NCI-H2196 (cell line): Measurements from ENCODE around the gene PHGDH.
"Not testable (repeated sequence)": the region's sequence is repeated elsewhere in the genome, so short reads cannot be mapped to it uniquely, and the experiment has no call there.

Source experiments
- DNase-seq: peaks from one replicate; lab custom pipeline; 2025; ENCODE audit not compliant: unreplicated experiment; lab: John Stamatoyannopoulos, UW

PHGDH gene

GRCh38 chr1:119711804-119712341 is at the start of gene PHGDH:
Gene PHGDH (plus strand): TSS chr1:119711934. CDS start chr1:119712023, 89 bp downstream.
- DNase-seq = peak; percentile 74

- no peak for DNase-seq
Measured at GRCh38 chr1:119662034-119662437, 49.7 kb upstream of the PHGDH start.

DNA sequence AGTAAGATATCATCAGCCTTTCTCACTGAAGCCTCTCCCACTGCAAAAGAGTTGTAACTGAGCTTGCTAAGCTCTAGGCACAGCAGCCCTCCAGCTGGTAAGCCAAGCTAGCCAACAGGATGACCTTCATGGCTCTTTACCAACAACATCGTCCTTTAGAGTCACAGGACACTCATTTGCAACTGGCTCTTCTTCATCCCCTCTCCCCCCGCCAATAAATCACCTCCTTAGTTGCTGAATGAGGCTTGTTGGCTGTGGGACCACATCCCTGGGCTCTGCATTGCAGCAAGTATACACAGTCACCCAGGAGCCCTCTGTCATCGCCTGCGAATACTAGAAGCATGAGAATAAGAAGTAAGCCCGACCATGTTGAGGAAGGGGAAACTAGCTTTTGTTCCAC is 47.7 kb upstream of the PHGDH start:
- no peak for DNase-seq

- no peak for DNase-seq
Measured at GRCh38 chr1:119667173-119667572, 44.6 kb upstream of the PHGDH start.

- no peak for DNase-seq
Measured at GRCh38 chr1:119670898-119671297, 40.8 kb upstream of the PHGDH start.

DNA sequence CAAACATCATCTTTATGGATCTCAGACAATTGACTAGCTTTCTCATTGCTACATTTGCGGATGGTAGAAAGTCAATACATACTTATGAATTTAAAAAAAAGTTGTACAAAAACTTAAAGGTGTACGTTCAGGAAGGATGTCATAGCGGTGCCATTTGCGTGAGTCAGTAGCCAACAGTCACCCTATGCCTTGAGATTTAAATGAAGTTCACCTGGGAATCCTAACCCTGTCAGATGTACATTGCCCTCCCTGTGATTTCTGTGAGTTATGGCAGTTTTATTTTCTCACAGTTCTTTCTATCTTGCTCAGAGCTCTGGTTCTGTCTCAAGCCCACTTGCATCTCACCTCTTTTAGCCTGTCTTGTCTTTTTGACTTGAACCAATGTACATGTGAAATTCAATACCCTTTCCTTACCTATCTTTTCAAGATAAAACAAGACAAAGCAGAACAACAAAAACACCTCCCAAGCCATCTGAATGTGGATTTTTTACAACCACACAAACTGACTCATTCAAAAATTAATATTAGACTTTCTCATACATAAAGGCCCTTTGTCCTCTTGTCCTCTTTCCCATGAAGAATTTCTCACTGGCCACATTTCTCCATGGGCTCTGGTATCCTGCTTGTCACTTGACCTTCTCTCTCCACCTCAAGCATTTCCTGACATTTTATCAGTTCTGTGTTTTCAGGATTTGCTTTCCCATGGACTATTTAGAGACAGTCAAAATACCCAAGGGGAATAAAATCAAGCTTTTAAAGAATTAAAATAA is 38.4 kb upstream of the PHGDH start:
- no peak for DNase-seq

GRCh38 chr1:119674111-119674526 is 37.6 kb upstream of the PHGDH start:
- DNase-seq = no peak

GRCh38 chr1:119674835-119675289 is 36.9 kb upstream of the PHGDH start:
- DNase-seq = peak; percentile 86

DNA sequence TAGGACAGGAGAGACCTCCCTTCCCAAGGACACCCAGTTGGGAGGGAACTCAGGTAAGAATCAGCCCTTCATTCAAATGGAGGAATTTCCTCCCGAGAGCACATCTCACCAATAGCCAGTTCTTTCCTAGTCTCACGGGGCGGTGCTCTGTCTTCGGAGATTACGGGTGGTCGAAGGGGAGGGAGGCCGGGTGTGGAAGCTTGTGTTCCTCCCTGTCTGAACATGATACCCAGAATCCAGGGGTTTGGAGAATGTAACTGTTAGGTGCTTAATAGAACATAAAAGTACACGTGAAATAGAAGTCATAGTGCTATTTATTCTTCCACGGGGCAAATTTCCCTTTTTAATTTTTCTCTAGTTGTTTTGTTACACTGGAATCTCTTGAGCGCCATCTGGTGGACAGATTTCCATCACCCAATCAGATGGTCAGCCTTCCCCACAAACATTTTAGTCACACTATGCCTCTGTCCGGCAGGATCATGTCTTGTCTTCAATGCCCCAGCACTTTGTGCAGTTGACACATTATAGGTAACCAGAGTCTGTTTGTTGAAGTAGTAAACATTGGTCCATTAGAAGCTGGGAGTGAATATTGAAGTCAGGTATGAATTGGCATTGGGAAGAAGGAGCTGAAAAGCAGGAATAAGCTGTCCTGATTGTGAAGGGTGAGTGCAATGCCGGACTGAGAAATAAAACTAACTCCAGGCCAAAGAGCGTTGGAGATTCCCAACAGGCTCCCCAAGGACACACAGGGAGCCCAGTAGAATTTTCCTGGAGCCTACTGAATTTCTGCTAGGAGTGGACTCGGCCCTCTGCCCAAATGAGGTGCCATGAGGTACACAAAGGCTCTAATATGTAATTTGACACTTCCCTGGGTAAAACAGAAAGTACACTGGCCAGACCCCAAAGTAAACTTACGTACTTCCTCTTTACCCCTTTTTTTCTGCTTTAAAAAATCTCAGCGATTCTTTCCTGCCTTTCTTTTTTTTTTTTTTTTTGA is 36.1 kb upstream of the PHGDH start:
- peak; percentile 82 for DNase-seq

DNA sequence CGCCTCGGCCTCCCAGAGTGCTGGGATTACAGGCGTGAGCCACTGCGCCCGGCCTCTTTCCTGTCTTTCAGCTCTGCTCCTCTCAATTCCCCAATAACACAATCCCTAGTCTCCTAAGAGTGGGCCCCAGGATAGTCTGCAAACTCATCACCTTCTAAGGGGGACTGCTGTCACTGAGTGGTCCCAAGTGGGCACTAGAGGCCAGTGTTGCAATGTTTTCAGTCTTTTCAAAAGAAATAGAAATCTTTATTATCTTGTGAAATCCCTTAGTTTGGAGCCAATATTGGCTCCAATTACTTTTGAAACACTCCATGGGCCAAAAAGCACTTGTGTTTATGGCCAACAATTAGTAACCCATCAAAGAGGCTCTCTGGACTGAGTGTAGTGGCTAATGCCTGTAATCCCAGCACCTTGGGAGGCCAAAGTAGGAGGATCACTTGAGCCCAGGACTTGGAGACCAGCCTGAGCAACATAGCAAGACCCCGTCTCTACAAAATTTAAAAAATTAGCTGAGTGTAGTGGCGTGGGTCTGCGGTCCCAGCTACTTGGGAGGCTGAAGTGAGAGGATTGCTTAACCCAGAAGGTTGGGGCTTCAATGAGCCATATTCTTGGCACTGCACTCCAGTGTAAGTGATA is 35.0 kb upstream of the PHGDH start:
- peak; percentile 7 for DNase-seq

DNA sequence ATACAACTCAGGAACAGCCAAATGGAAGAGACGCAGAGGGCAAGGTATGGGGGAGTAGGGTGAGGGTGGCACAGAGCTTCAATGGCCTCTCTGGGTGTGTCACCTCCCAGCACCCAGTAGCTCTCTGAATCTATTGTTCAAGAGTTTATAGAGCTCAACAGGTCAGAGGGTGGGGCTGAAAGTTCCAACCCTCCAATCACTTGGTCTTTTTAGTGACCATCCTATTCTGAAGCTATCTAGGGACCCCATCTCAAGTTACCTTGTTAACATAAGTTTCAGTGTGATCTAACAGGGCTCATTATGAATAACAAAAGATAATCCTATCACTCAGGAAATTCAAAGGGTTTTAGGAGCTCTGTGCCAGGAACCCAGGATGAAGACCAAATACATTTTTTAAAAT is 32.5 kb upstream of the PHGDH start:
- no peak for DNase-seq

- no peak for DNase-seq
Measured at GRCh38 chr1:119680193-119680592, 31.5 kb upstream of the PHGDH start.

GRCh38 chr1:119680723-119681122 is 31.0 kb upstream of the PHGDH start:
- DNase-seq = no peak

DNA sequence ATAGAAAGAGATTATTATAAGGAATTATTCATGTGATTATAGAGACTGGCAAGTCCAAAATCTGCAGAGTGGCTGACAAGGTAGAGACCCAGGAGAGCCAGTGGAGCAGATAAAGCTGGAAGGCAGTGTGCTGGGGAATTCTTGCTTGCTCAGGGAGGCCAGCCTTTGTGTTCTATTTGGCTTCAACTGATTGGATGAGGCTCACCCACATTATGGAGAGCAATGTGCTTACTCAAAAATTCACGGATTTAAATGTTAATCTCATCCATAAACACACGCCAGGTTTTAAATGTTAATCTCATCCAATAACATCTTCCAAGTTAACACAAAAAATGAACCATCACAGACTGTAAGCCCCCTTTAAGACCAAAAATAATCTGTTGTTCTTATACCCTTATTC is 30.2 kb upstream of the PHGDH start:
- DNase-seq = no peak

- DNase-seq = no peak
Measured at GRCh38 chr1:119682141-119682540, 29.6 kb upstream of the PHGDH start.

DNA sequence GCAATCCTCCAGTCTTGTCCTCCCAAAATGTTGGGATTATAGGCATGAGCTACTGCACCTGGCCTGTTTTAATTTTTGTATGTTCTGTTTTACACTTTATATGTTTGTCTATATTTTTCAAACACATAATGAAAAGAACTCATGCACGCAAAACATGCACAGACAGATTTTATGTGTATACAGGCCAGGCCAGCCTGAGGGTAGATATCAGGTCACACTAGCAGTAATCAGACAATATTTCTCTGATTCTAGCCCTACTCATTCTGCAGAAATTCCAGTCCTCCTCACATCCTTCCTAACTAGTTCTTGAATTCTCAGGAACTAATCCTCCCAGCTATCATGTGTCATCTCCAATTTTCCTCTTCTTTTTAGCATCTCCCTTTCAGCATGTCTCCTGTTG is 27.8 kb upstream of the PHGDH start:
- no peak for DNase-seq

- DNase-seq = peak; percentile 23
Measured at GRCh38 chr1:119686661-119687060, 25.1 kb upstream of the PHGDH start.

- no peak for DNase-seq
Measured at GRCh38 chr1:119687434-119688079, 24.2 kb upstream of the PHGDH start.

DNA sequence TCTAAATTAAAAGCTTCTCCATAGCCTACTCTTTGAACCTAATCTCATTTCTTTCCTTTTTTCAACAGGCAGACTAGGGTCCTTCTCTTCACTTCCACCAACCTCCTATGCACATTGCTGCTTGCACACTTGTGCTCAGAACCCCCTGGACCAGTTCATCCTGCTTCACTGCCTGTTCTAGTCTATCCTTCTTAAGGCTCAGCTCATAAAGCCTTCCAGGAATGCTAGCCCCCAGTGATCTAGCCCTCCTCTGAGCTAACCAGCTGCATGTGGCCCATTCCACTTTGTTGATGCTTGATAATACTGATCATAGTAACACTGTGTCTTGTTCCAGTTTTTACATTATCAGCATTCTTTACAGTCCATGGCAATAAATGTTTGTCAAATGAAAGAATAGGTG is 22.9 kb upstream of the PHGDH start:
- no peak for DNase-seq

DNA sequence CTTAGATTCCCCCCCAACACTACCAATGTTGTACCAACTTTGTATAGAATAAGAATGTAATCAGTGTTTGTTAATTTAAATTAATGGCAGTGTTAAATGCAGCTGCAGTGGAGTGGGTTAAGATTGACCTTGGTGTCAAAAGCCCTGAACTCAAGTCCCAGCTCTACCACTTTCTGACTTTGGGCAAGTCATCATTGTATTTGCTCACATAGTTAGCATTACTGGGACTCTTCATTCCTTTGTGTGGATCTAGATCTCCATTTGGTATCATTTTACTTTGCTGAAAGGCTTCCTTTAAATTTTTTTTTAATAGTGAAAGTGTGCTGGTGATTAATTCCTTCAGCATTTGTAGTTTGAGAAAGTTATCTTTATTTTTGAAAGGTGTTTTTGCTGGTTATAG is 22.2 kb upstream of the PHGDH start:
- DNase-seq = no peak

- DNase-seq = not testable (repeated sequence)
Measured at GRCh38 chr1:119696863-119697262, 14.9 kb upstream of the PHGDH start.
